B cell (primary cell): ENCODE measurements around the gene PGAP6. TPM values are rescaled to one million over a fixed set of nuclear protein-coding genes. Genes with fewer than 3 reads are reported as not detected.
A peak's percentile ranks its signal among the peaks of the same experiment; 100 is the strongest.

Source experiments
- ATAC-seq: fragments of 200-7000 bp; cut with Tn5 transposase; one replicate; pipeline ENCODE4 v1.10.0; 2021; ENCODE audit warnings: low read depth, mild to moderate bottlenecking, moderate number of reproducible peaks, moderate library complexity
- CTCF ChIA-PET: fragments of 350-600 bp; sonication (Branson Sonifier 250); formaldehyde crosslinking; loops from one replicate; lab custom pipeline; 2021; ENCODE audit warnings: antibody characterized with exemption, inconsistent platforms; lab: Charles Lee
- POLR2A ChIA-PET: fragments of 350-600 bp; sonication (Branson Sonifier 250); formaldehyde crosslinking; loops from one replicate; lab custom pipeline; 2021; ENCODE audit warnings: antibody characterized with exemption; lab: Charles Lee
- DNase-seq: peaks from one replicate; pipeline ENCODE4 v3.0.0; 2013
- H2AFZ ChIP-seq: 2 replicates; pipeline ENCODE4 v1.6.1; 2012; ENCODE audit warnings: mild to moderate bottlenecking, low read depth, low read length; ENCODE audit not compliant: insufficient read depth, poor library complexity, severe bottlenecking
- H3K27ac ChIP-seq, 2 donors: 1 replicate in 1 of 2; 2 replicates in 1 of 2; pipeline ENCODE4 v1.5.1; 2012 to 2013; ENCODE audit warnings: low read length in 2 of 2, mild to moderate bottlenecking in 2 of 2, moderate library complexity in 1 of 2
- H3K27me3 ChIP-seq, 4 experiments: fragments of 200-600 bp in 1 of 4; sonication (generic) in 1 of 4; replicated peaks in 1 of 4; 1 replicate in 2 of 4; 2 replicates in 2 of 4; pipeline versions ENCODE4 v1.6.1 to v1.7.0; 2013 to 2016; ENCODE audit warnings: low read length in 3 of 4, mild to moderate bottlenecking in 2 of 4, mixed read lengths in 1 of 4, moderate library complexity in 1 of 4; ENCODE audit not compliant: insufficient read depth in 4 of 4, control insufficient read depth in 3 of 4; ENCODE audit errors: control extremely low read depth in 1 of 4
- H3K36me3 ChIP-seq, 2 experiments: replicated peaks in 1 of 2; 1 replicate in 1 of 2; 2 replicates in 1 of 2; pipeline versions ENCODE4 v1.6.1 to v1.7.1; 2013; ENCODE audit warnings: low read length in 1 of 2; ENCODE audit not compliant: insufficient read depth in 2 of 2, control insufficient read depth in 1 of 2; ENCODE audit errors: control extremely low read depth in 1 of 2, extremely low read depth in 1 of 2
- H3K4me1 ChIP-seq, 2 donors: fragments of 200-600 bp in 1 of 2; sonication (generic) in 1 of 2; 1 replicate in 1 of 2; 2 replicates in 1 of 2; pipeline versions ENCODE4 v1.5.1 to v1.6.1; 2013 to 2017; ENCODE audit warnings: low read length in 2 of 2; ENCODE audit not compliant: control insufficient read depth in 2 of 2, insufficient read depth in 2 of 2
- H3K4me2 ChIP-seq: replicated peaks from 2 replicates; pipeline ENCODE3; 2012; ENCODE audit warnings: mild to moderate bottlenecking, low read depth, low read length; ENCODE audit not compliant: poor library complexity, severe bottlenecking
- H3K4me3 ChIP-seq, 5 experiments: fragments of 200-600 bp in 1 of 5; sonication (generic) in 1 of 5; 1 replicate in 3 of 5; 2 replicates in 2 of 5; pipeline versions ENCODE4 v1.5.1 to v1.7.0; 2011 to 2016; ENCODE audit warnings: low read length in 4 of 5, mild to moderate bottlenecking in 4 of 5, low read depth in 2 of 5, control low read depth in 1 of 5, moderate library complexity in 1 of 5; ENCODE audit not compliant: insufficient read depth in 1 of 5; ENCODE audit errors: control extremely low read depth in 1 of 5, extremely low read depth in 1 of 5
- H3K79me2 ChIP-seq: fragments of 200-600 bp; sonication (generic); one replicate; pipeline ENCODE4 v1.6.0; 2016; ENCODE audit warnings: low read length; ENCODE audit not compliant: control insufficient read depth, insufficient read depth
- H3K9ac ChIP-seq: fragments of 200-600 bp; sonication (generic); 2 replicates; pipeline ENCODE4 v1.6.1; 2017; ENCODE audit warnings: mild to moderate bottlenecking, low read length, moderate library complexity
- H3K9me3 ChIP-seq, 3 donors: one replicate each; pipeline versions ENCODE4 v1.6.1 to v1.7.1; 2013; ENCODE audit warnings: low read length in 2 of 3; ENCODE audit not compliant: control insufficient read depth in 2 of 3, insufficient read depth in 1 of 3; ENCODE audit errors: control extremely low read depth in 1 of 3
- H4K20me1 ChIP-seq: 2 replicates; pipeline ENCODE4 v1.6.0; 2012; ENCODE audit warnings: mild to moderate bottlenecking, low read length; ENCODE audit not compliant: insufficient read depth, control insufficient read depth, poor library complexity, severe bottlenecking
- H3K27ac Mint-ChIP-seq: one replicate; pipeline ENCODE4 v1.8.0; 2021; ENCODE audit warnings: mixed read lengths
- H3K27me3 Mint-ChIP-seq: one replicate; pipeline ENCODE4 v1.8.0; 2021; ENCODE audit warnings: mixed read lengths
- H3K4me1 Mint-ChIP-seq: one replicate; pipeline ENCODE4 v1.8.0; 2021; ENCODE audit warnings: mixed read lengths
- H3K4me3 Mint-ChIP-seq: one replicate; pipeline ENCODE4 v1.8.0; 2021; ENCODE audit warnings: mixed read lengths
- H3K9me3 Mint-ChIP-seq: one replicate; pipeline ENCODE4 v1.8.0; 2022; ENCODE audit warnings: mixed read lengths; ENCODE audit not compliant: insufficient read depth
- CTCF ChIP-seq: fragments of 200-600 bp; IDR thresholded peaks from one replicate; pipeline ENCODE4 v1.8.0; 2022; ENCODE audit warnings: antibody characterized with exemption, mild to moderate bottlenecking
- EZH2 ChIP-seq: IDR thresholded peaks from 2 replicates; pipeline ENCODE4 v1.6.1; 2012; ENCODE audit warnings: borderline replicate concordance, low read depth, mild to moderate bottlenecking, moderate library complexity, low read length; ENCODE audit not compliant: insufficient read depth, poor library complexity, severe bottlenecking
- WGBS: methylation state at CpG from one replicate; pipeline ENCODE4 v1.1.5; 2013; ENCODE audit warnings: missing lambda C conversion rate; ENCODE audit not compliant: insufficient coverage; 5-methylcytosine and 5-hydroxymethylcytosine counted together
- intact Hi-C: fragments of 100-400 bp; cut with micrococcal nuclease; formaldehyde crosslinking; loops from one replicate; pipeline ENCODE4 v1.10.0; 2022
- polyA plus RNA-seq: library from polyadenylated mRNA; depleted of rRNA; stranded (reverse); fragments of >200 nt; gene quantifications from 2 replicates; pipeline ENCODE4 v1.2.3, GENCODE V29; 2012
- total RNA-seq, 2 donors: library from RNA; stranded (reverse); fragments of 120-200 nt in 1 of 2; gene quantifications; 1 replicate in 1 of 2; 2 replicates in 1 of 2; pipeline versions ENCODE4 v1.2.3 to v1.2.4, GENCODE V29; 2013 to 2022

Gene PGAP6
- total and polyA plus RNA-seq, 2 donors (not counting 1 experiment from before 2014, with no cell fraction given) = 47.4 to 158 TPM

GRCh38 chr16:330741-331140, 51.0 kb downstream of the PGAP6 start:
- Histone ChIP-seq H3K79me2 (peaks cover 89% of the 10 kb centered on the region), H3K9me3 (no peaks in the 10 kb centered on the region), H3K4me1 (peaks cover 5 to 13% of the 10 kb centered on the region in 2 donors), H3K27me3 (no peaks in the 10 kb centered on the region), H3K4me3 (no peak overlapping the region), H3K9ac (no peak overlapping the region), H3K4me2 (no peak overlapping the region), H2AFZ (no peak overlapping the region), H3K27ac (no peak overlapping the region), H3K36me3 (no peaks in the 10 kb centered on the region), H4K20me1 (peaks cover 80% of the 10 kb centered on the region)
- intact Hi-C loops = no loop called here
- no peak for DNase-seq
- CTCF ChIA-PET = no interaction called here
- no peak overlapping the region for H3K27ac Mint-ChIP-seq
- no peaks in the 10 kb centered on the region for H3K9me3 Mint-ChIP-seq
- no peak for ATAC-seq
- no peak overlapping the region for H3K4me3 Mint-ChIP-seq
- POLR2A ChIA-PET = no interaction called here
- WGBS = 100% methylated on average over 2 of the region's 2 CpGs
- TF ChIP-seq CTCF = no peak
- no peak for TF ChIP-seq EZH2
- H3K4me1 Mint-ChIP-seq = peaks cover 38% of the 10 kb centered on the region
- H3K27me3 Mint-ChIP-seq = no peaks in the 10 kb centered on the region

- ATAC-seq (no peak), DNase-seq (no peak)
- Histone ChIP-seq H4K20me1 (peaks cover 78% of the 10 kb centered on the region), H3K9ac (peak overlapping the region; percentile 54), H3K27ac (peak overlapping the region; percentile 59 to 65), H3K4me3 (peak overlapping the region in 4 of 5 experiments; percentile 33 to 58 (median 41)), H3K36me3 (peaks cover 0 to 2% of the 10 kb centered on the region in 2 experiments), H2AFZ (no peak overlapping the region), H3K9me3 (no peaks in the 10 kb centered on the region), H3K4me2 (peak overlapping the region; percentile 84), H3K4me1 (peaks cover 22 to 34% of the 10 kb centered on the region in 2 donors), H3K79me2 (peaks cover 63% of the 10 kb centered on the region), H3K27me3 (no peaks in the 10 kb centered on the region)
- CTCF ChIA-PET = no interaction called here
- Mint-ChIP-seq H3K4me1 (peaks cover 42% of the 10 kb centered on the region), H3K9me3 (no peaks in the 10 kb centered on the region), H3K27me3 (no peaks in the 10 kb centered on the region), H3K4me3 (peak overlapping the region; percentile 81), H3K27ac (peak overlapping the region; percentile 61)
- POLR2A ChIA-PET = no interaction called here
- TF ChIP-seq CTCF (no peak), EZH2 (no peak)
- WGBS = 67% methylated on average over 25 of the region's 28 CpGs
- intact Hi-C loops = no loop called here
Observed at GRCh38 chr16:325375-326145, 56.2 kb downstream of the PGAP6 start.
